DMS 273 (cell line): Measurements from ENCODE around the gene ATP6V1G1.
"Not testable (repeated sequence)": the region's sequence is repeated elsewhere in the genome, so short reads cannot be mapped to it uniquely, and the experiment has no call there.

Experiments
- DNase-seq: peaks from one replicate; lab custom pipeline; 2025; ENCODE audit not compliant: unreplicated experiment; lab: John Stamatoyannopoulos, UW

The ATP6V1G1 gene

GRCh38 chr9:114587345-114588202 is at the start of gene ATP6V1G1:
ATP6V1G1 (plus strand) TSS chr9:114587769; CDS start chr9:114587839, 70 bp downstream.
- DNase-seq, result peak; percentile 99

GRCh38 chr9:114538241-114538640 is 49.3 kb upstream of the ATP6V1G1 start:
- no peak for DNase-seq

- DNase-seq, result no peak
These were observed 47.7 kb upstream of the ATP6V1G1 start for GRCh38 chr9:114539701-114540380.

GRCh38 chr9:114545055-114545454 is 42.5 kb upstream of the ATP6V1G1 start:
- DNase-seq, result no peak

GRCh38 chr9:114546851-114547250 is 40.7 kb upstream of the ATP6V1G1 start:
- no peak for DNase-seq

GRCh38 chr9:114549697-114550330 is 37.8 kb upstream of the ATP6V1G1 start:
- DNase-seq, result no peak

- peak; percentile 21 for DNase-seq
These were observed 35.6 kb upstream of the ATP6V1G1 start for GRCh38 chr9:114551750-114552685.

DNA sequence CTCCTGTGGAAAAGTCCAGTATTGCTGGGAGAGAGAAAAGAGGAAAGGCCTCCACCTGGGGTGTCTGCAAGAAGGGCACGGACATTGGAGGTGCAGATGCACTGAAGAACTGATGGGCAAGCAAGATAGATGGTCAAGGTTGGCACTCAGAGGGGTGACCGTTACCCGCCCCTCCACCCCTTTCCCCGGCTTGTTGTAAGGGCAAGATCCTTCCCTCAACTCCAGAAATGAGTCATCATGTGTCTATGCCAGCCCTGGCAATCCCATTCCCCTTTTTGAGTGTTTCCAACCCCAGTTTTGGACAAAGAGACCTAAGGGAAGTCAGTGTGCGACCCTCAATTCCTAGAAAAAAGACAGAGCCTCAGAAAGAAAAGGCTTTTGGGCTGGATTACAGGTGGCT is 34.9 kb upstream of the ATP6V1G1 start:
- no peak for DNase-seq

GRCh38 chr9:114553202-114553601 is 34.4 kb upstream of the ATP6V1G1 start:
- no peak for DNase-seq

DNA sequence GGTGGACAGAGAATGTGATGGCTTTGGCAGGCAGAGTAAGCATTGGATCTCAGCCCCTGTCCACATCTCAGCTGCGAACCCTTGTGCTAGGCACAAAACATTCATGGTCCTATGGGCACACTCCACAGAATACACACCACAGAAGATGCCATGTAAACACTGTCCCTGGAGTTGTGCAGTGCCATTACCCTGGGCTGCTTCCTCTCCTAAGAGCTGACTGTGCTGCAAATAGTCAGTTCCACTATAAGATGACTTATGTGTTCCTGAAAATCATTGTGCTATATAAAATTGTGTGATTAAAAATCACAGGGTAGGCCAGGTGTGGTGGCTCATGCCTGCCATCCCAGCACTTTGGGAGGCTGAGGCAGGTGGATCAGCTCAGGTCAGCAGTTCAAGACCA is 31.9 kb upstream of the ATP6V1G1 start:
- DNase-seq, result no peak

DNA sequence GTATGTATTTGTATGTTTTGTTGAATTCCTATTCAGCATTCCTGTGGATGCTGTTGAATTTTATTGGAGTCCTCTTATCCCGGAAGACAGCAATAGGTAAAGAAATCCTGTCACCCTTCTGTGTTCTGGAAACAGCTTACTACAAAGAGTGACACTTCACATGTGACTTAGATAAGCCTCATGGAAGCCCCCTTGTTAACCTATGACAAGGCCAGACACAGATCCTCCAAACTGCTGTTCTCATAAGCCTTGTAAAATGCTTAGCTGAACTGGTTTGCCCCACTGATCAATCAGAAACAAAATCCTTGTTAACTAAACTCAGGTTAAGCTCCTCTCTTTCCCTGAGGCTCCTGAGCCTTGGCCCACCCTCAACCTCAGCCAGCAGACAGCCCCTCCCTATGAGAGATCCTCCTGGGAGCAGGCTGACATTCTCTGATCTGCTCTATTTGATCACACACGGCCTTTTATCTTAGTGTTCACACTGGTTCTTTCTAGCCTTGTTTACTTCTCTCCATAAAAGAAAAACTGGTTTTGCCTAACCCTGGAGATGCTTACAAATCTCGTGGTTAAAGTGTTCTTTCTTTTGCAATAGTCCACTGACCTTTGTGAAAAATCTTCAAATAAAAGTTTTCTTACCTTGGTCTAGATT is 29.4 kb upstream of the ATP6V1G1 start:
- DNase-seq, result no peak

DNA sequence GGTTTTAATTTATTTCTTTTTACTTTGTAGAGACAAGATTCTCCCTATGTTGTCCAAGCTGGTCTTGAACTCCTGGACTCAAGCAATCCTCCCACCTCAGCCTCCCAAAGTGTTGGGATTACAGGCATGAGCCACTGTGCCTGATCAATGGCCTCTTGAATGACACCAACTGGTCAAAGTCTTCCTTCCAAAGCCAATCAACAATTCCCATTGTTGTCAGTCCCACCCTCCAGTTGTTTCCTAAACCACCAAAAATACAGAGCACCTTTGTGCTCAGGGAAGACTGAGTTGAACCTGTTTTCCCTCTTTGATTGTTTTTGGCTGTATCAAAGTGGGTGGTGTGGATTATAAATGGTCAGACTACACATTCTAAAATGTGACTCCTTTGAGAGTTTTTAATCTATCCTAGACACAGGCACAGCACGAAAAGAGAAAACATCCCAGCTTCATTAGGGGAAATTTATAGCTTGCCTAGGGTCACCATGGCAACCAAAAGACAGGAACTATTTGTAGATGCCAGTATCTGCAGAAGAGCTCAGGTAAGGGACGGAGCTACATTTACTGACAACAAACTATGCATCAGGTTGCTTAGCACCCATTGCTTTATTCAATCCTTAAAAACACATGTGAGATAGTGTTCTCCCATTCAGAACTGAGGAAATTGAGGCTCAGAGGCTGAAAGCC is 27.6 kb upstream of the ATP6V1G1 start:
- DNase-seq, result peak; percentile 33

DNA sequence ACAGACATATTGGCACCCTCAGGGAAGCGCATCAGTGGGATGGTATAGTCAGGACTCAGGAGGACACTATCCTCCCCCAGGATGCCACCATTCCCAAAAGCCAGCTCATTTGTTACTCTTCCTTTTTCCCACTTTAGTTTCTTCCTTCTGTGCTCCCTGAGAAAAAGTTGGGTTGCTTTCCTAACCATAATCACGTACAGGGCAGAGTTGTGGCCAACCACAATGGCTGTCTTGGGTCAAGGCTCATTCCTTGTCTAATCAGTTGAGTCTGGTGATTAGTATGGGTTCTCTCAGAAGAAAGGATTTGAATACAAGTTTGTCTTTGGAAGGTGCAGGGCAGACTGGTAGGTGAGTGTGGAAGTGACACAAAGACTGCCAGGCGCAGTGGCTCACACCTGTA is 26.6 kb upstream of the ATP6V1G1 start:
- no peak for DNase-seq

GRCh38 chr9:114561771-114562170 is 25.8 kb upstream of the ATP6V1G1 start:
- no peak for DNase-seq

DNA sequence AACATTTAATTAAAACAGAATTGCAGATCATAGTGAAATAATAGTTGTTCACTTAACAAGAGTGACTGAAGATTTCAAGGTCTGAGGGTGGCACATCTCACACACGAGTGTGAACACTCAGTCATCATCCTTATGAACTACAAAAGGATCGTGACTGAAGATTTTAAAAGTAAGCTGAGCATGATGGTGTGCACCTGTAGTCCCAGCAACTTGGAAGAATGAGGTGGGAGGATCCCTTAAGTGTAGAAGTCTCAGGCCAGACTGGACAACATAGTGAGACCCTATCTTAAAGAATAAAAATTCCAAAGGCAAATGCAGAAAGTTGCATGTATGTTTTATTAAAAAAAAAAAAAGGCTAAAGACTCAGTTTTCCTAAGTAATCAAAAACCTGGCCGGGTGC is 22.4 kb upstream of the ATP6V1G1 start:
- DNase-seq, result no peak

DNA sequence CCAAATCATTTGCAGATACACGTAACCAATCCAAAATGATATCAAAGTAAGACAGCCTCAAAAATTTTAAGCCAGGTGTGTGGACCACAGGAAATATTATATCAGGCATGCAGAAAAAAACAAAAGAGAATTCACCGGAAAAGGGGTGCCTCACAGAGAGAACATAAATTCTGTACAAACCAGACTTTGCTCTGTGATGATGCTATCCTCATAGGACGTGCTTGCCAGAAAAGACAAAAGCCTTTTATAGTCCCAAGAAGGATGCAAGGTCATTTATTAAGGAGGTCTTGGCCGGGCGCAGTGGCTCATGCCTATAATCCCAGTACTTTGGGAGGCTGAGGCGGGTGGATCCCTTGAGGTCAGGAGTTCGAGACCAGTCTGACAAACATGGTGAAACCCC is 16.8 kb upstream of the ATP6V1G1 start:
- no peak for DNase-seq

- no peak for DNase-seq
These were observed 16.2 kb upstream of the ATP6V1G1 start for GRCh38 chr9:114571391-114571790.

DNA sequence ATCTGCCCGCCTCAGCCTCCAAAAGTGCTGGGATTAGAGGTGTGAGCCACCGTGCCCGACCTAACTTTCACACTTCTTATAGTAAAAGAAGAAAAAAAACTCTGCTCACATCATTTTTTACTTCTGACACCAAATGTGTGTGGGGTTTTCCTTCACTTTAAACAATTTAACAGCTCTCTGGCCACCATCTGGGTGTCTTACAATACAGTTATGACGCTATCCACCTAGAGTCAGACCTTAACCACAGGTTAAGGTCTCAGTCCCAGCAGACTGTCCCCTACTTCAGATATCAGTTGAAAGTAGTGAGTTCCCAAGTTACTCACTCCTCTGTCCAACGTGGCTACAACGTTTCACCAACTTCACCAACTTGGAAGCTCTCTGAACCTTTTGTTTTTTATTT is 15.4 kb upstream of the ATP6V1G1 start:
- no peak for DNase-seq

- DNase-seq, result no peak
These were observed 13.1 kb upstream of the ATP6V1G1 start for GRCh38 chr9:114574438-114574837.

- DNase-seq, result not testable (repeated sequence)
These were observed 10.8 kb upstream of the ATP6V1G1 start for GRCh38 chr9:114576779-114577178.
